ENCODE measurements around the gene VARS2.

- TF ChIP-seq PATZ1 (CRISPR knock-in tag; IDR thresholded peaks at IDR 0.05; ENCODE audit: borderline replicate concordance) (no peak), TSHZ2 (CRISPR knock-in tag; IDR thresholded peaks at IDR 0.05) (no peak), BACH2 (CRISPR knock-in tag; IDR thresholded peaks at IDR 0.05; ENCODE audit: borderline replicate concordance) (no peak), TOX (CRISPR knock-in tag; IDR thresholded peaks at IDR 0.05; ENCODE audit: borderline replicate concordance) (no peak), RARB (CRISPR knock-in tag; IDR thresholded peaks at IDR 0.05) (no peak), SNAI2 (CRISPR knock-in tag; IDR thresholded peaks at IDR 0.05) (no peak), CSDC2 (CRISPR knock-in tag; IDR thresholded peaks at IDR 0.05) (no peak), ZFP3 (CRISPR knock-in tag; IDR thresholded peaks at IDR 0.05) (no peak), TCF4 (CRISPR knock-in tag; IDR thresholded peaks at IDR 0.05; ENCODE audit: borderline replicate concordance) (no peak)
- TF ChIP-seq, protein P1, sequence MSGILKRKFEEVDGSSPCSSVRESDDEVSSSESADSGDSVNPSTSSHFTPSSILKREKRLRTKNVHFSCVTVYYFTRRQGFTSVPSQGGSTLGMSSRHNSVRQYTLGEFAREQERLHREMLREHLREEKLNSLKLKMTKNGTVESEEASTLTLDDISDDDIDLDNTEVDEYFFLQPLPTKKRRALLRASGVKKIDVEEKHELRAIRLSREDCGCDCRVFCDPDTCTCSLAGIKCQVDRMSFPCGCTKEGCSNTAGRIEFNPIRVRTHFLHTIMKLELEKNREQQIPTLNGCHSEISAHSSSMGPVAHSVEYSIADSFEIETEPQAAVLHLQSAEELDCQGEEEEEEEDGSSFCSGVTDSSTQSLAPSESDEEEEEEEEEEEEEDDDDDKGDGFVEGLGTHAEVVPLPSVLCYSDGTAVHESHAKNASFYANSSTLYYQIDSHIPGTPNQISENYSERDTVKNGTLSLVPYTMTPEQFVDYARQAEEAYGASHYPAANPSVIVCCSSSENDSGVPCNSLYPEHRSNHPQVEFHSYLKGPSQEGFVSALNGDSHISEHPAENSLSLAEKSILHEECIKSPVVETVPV (CRISPR knock-in tag; IDR thresholded peaks at IDR 0.05) = no peak
Observed at GRCh38 chr6:30893001-30893591, 20.9 kb upstream of the VARS2 start.

Measured in SK-N-SH treated with all-trans-retinoic acid at 6 μM for 48 hours (cell line).